Ecto neural progenitor cell (in vitro differentiated cells): ENCODE data around the gene DTX4.

Source experiments
- DNase-seq: peaks from one replicate; pipeline ENCODE4 v3.0.0-alpha.2; 2018; ENCODE audit warnings: low spot score

The DTX4 gene

DNA sequence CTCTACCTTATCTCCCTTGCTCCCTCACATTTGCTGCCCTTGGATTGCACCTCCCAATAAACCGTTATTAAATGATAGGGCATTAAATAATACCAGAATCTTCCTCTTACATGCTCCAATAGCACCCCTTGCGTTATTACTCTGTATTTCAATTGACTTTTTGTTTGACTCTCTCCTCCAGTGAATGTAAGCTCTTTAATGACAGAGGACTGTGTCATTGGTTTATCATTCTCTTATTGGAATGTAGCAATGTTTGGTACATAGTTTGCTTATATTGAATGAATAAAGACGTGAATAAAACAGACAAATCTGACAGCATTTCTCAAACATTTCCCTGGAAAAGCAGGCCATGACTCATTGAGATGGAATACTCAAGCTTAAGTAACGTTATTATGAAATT, 49.5 kb downstream of the DTX4 start:
- DNase-seq = no peak

DNA sequence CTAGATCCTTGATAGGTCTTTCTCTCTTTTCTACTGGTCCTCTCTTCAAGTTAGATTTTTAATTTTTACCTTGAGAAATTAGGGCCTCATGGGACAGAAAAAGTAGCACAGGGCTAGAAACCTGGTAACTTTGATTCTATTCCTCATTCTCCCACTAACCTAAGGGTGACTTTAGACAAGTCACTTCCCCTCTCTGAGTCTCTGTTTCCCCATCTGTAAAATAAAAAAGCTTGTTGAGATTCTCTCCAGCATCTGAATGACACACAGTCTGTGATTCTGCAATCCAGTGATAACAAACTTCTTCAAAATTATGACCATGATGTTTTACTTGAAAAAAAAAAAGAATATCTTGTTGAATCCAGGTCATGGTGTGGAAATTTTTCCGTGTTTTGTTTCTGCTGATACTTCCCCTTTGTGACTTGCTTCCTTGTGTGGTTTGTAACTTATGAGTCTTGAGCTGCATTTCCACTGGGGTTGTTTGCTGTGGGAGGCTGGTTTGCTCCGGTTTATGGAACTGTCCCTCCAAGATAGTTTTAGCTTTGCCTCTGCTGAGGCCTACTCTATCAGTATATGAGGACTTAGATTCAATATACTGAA, 50.6 kb downstream of the DTX4 start:
- DNase-seq = no peak

DNA sequence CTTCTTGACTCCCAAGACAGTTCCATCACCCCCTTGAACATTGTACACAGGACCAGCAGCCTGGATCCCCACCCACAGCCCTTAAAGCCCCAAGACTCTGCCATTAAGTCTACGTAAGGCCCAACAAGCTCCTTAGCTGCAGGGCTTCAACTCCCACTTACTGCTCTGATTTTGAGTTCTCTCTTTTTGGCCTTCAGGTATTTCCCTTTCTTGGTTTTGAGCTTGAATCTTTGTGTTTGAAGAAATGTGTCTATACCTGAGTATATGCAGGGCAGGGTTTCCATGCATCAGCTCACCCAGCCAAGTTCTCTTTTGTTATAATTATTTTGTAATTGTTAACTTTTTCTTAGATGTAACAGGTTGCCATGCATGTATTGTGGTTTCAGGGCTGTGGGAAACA, 51.2 kb downstream of the DTX4 start:
- no peak for DNase-seq

DNA sequence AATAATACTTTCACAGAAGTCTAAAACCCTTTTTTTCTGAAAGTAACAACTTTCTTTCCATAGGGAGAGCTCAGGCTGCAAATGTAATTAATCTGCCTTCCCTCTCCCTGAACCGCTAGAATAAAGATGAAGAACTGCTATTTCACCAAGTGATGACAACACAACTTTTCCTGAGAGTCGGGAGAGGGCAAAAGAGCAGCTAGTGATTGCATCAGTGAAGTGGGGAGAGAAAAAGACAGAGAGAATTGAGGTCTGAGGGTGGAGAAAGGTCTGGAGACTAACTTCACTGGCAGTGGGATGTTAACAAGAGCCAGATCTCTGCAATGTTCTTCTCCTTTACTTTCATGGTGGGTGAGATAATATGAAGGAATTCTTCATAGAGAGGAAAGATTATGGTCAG, 51.7 kb downstream of the DTX4 start:
- no peak for DNase-seq

DNA sequence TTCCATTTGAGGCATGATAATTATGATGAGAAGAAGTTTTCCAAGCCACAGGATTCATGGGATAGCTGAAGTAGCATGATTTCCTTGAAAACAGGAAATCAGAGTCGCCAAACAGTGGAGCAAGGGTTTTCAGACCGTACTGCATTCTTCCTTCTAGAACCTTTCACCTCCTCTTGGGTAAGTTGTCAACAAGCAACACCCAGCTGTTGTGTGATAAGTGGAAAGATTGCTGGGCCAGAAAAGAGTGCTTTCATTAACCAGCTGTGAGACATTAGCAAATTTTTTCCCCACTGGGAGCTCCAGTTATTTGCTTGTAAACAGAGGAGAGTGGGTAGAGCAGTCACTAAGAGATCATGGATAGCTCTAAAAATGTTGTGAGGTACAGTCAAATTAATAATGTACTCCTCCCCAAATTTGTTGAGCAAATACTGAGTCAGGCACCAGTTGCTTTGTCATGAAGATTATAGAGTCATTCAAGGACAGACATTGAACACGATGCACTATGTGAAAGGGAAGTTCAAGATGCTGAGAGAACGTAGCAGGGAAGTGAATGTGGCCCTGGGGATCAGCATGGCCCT, 52.5 kb downstream of the DTX4 start:
- DNase-seq = no peak

DNA sequence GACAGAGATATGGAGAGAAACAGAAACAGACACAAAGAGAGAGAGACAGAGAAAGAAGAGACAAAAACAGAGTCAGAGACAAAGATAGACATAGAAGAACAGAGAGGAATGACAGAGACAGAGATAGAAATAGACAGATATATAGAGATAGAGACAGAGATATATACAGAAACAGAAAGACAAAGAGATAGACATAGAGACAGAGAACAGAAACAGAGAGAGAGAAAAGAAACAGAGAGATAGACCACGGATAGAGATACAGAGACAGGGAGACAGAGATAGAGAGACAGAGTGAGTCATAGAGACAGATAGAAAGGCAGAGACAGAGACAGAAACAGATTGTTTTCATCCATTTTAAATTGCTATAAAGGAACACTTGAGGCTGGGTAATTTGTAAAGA, 53.1 kb downstream of the DTX4 start:
- DNase-seq = no peak

DNA sequence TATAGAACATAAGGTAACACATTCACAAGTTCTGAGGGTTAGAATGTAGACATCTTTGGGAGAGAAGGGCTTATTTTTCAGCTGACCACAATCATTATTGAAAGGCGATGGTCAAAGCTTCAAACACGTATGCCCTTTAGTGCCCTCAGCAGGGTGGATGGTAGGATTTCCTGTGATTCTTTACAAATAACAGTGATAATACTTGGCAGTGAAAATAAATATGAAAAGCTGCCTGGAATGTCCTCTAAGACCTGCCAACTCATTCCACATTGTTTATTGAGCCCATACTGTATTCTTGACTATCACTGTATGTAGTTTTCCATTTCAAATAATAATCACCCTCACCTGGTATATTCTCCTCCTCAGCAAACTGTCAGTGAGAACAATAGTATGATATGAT, 54.5 kb downstream of the DTX4 start:
- no peak for DNase-seq

DNA sequence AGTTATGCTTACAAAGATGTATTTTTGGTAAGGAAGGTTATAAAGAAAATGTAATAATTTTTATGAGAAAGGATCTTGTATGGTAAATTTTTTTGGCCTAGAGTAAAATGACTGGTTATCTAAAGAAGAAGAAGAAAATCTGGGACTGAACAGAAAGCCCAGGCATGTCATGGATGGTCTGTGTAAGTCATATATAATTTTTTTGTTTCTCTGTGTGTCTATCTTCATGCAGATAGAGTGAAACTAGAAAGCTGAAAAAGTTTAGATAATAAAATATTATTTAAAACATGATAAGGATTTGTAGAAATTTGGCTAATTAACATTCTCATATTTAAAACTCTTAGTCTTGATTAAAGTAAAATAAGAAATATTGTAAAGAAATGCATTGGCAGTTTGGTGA, 68.4 kb downstream of the DTX4 start:
- DNase-seq = no peak

DNA sequence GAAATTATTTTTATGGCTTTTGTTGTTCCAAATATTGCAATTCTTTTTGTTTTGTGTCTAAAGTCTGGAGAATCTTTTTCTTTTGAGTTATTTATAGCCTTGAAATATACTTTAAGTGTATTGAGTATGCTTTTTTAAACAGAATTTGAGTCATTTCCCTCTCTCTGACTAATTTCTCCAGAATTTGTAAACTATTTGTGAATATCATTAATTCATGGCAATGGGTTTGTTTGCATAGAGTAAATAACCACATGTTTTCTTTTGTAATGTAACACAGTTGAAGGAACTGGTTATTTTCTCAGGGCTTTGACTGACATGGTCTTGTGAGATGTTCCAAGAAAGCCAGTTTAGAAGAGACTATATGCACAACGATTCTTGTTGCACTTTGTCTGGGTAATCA, 71.7 kb downstream of the DTX4 start:
- DNase-seq = no peak

DNA sequence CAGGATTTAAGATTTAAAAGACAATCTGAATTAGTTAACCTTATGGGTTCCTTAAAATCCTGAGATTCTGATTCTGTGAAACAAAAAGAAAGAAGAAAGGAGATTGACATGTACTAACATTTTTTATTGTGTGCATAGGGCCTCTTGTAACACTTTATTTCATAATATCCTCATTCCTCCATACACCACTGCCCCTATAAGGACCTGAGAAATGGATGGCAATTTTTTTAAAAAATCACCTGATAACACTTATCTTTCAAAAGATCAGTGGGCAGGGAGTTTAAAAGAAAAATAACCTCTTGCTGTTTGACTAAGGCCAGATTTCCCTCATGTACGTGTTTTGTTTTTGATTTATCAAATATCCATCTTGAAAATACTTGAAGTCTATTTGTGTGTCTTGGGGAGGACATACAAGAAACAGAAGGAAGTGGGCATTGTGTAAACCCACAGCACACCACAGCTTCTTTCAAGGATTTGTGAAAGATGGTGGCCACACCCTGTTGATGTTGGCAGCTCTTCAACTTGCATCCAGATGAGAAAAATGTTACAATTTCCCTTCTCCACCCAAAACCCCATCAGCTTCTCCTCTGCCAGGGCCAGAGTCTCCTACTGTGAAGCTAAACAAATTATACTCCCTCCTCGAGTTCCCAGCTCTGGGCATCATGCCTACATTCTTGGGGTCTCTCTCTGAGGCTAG, 75.7 kb downstream of the DTX4 start:
- peak; percentile 10 for DNase-seq

DNA sequence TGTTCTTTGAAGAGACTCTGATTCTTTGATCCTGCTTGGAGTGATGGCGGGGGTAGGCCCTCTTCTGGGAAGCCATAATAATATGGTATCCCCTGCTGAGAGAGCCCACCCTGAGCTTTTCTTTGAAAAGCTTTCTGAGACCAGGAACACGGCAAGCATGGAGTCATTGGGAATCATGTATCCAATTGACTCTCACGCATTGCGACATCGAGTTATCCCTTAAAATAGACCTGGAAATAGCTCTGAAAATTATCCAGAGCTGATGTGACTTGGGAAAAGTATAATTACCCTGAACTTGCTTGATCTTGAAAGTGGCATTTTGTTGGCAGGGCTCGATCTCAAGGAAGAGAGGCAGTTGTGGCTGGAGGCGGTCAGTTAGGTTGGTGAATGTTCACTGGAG, 77.6 kb downstream of the DTX4 start:
- no peak for DNase-seq

DNA sequence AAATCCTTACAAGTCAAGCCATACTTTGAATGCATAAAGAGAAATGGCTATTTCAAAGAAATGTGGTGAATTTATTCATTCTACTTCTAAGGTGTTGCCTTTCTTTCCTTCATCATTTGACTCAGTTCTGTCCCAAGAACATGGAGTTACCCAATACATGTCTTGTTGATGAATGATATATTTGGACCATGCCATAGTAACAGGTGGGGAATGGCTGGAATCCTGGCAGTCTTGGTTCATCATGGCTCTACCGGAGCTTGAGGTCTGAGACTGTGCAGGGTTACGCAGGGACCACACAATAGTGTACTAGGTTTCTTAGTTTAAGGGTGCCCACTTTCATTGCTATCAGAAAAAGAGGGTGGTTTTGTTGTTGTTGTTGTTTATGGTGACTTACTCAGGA, 81.1 kb downstream of the DTX4 start:
- DNase-seq = no peak

DNA sequence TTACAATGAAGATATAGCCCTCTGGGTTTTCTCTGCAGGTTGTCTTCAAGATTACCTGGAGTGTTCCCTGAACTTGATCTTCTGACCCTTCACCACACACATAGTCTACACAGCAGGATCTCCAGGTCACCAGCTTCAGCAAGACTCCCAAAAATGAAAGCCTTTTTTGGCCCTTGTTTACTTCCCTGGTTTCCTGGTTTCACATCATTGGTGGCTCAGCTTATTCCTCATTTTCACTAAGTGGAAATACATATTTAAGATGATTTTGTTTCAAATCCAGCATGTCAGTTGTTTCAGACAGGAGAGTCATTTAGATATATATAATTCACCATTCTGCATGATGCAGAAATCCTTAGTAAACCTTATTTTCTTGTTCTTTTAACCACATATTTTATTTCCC, 82.4 kb downstream of the DTX4 start:
- DNase-seq = no peak

DNA sequence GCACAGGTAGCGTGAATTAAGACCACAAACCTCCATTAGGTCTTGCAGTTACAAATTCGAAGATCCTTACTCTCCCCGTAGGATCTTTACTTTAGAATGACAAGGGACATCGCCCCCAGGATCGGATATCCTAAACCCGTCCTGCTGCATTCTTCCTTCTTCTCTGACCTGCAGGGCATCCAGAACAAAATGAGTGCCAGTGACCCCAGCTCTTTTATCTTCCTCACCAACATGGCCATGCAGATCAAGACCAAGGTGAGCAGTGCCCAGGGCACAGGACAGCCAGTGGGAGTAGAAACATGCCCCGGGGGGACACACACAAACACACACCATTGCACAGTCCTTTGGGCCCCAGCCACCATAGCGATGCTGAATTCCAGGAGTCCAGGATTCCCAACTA, 83.3 kb downstream of the DTX4 start:
- no peak for DNase-seq
